ENCODE measurements around the gene IFIH1.

IFIH1 gene

GRCh38 chr2:162308747-162309503 lies 9.6 kb downstream of the IFIH1 start:
- no peak for DNase-seq (ENCODE audit: low read depth in 2 of 2)

DNA sequence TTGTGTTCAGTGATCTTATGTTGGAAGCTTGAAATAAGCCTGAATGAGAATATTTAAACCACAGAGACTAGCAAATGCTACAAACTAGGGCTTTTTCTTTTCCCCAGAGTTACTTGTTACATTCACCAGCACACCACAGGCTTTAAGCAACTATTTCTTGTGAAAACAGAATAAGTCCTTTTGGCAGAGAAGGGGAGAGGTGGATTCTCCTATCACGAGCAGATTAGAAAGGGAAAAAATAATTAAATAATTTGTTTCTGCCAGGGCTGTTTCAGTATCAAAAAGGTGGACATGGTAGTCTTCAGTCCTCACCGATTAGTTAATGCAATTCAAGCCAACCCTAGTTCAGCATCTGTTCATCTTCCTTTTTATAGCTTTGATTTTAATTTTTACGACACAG lies 12.6 kb downstream of the IFIH1 start:
- no peak for DNase-seq (ENCODE audit: low read depth in 2 of 2)

- no peak for DNase-seq (ENCODE audit: low read depth in 2 of 2)
These were observed 16.6 kb downstream of the IFIH1 start for GRCh38 chr2:162301877-162302276.

- peak; percentile 24 to 30 for DNase-seq (ENCODE audit: low read depth in 2 of 2)
These were observed 17.2 kb downstream of the IFIH1 start for GRCh38 chr2:162301151-162301804.

DNA sequence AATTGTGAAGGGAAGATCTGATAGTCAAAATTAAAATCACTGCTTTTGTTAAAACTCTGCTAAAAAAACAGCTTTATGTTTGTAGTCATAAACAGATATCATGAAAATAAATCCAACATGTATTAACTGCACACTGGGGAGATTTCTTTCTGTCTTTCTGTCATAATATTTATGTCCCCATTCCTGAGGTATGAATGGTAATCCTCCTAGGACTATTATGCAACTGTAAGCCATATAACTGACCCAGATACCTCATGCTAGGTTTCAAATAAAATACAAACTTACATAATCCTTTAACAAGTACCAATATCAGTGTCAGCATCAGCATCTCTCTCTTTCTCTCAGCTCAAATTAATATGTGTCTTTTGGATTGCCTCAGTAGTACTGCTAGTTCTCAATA lies 18.2 kb downstream of the IFIH1 start:
- DNase-seq (ENCODE audit: low read depth in 2 of 2) = no peak

GRCh38 chr2:162298669-162299335 lies 19.7 kb downstream of the IFIH1 start:
- no peak for DNase-seq (ENCODE audit: low read depth in 2 of 2)

DNA sequence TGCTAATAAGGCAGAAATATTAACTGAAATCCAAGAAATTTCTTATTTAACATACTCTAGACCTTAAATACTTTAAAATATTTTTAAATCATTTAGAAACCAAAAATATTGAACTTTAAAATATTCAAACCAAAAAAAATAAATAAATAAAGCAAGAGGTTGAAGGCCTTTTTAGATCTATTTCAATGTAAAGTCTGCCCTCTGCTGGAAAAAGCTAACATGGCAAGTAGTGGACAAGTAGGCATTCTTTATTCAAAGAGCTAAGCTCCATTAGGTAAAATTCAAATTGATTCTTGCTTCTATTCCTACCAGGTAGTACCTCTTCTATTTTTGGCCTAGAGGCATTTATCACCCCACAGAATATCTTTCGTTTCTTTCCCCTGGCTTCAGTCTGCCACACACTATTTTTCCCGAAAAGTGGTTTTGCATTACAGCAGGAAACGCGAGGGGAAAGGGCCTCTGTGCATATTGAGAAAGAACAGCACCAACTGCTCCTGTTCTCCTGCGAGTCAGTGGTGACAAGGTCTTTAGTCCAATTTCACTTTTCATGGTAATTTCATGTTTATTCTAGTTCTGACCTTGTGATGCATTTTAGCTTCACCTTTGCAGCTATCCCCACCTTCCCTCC lies 20.4 kb downstream of the IFIH1 start:
- peak in 1 of 2 donors; percentile 15 for DNase-seq (ENCODE audit: low read depth in 2 of 2)

DNA sequence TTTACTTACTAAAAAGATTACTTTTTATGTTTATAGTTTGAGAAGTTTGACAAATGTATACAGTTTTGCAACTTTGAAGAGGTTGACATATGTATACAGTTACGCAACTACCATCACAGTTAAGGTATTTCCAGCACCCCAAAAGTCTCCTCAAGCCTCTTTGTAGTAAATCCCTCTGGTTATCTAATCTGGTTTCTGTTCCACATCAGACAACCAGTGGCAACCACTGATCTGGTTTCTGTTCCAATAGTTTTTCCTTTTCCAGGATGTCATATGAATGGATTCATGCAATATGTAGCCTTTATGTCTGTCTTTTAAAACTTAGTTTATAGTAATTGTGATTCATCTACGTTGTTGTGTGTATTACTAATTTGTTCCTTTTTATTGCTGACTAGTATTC lies 23.5 kb downstream of the IFIH1 start:
- DNase-seq (ENCODE audit: low read depth in 2 of 2) = no peak

DNA sequence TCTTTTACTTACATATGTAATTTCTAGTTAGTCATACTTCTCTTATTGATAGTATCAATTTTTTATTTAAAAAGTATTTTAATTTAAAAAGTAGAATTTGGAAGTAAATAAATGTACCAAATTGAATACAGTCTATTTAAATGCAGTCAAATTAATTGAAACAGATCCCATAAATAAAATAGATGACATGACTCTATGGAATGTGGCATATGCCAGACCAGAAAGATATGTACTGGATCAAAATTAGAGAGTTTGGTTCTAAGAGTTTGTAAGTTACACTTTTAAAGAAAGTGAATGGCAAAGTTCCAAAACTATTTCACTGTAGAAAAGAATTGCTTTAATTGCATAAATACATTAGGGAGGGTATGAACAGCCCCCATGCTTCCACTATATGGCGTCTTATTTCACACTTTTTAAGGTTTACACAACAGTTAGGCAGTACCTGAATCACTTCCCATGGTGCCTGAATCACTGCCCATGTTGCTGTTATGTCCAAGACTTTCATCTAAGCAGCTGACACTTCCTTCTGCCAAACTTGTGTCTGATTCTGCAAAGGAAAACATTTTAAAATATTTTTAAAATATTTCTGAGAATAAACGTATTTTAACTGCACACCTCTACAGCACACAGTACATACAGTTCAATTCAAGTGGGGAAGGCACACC lies 25.2 kb downstream of the IFIH1 start:
- DNase-seq (ENCODE audit: low read depth in 2 of 2) = no peak

DNA sequence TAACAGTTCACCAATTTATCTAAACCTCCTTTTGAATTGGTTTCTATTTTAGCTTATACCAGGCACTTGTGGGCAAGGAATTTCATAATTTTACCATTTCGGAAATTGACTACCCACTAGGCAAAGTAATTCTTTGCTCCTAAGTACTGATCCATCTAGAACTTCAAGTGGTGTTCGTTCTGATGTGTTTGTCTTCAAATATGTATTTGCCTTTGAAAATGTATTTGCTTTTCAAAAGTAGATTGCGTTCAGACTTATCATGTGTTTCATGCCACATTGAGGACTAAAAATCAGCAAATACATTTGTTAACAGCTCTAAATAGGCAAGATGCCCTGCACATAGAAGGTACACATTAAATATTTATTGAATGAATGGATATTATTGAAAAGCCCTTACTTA lies 26.7 kb downstream of the IFIH1 start:
- no peak for DNase-seq (ENCODE audit: low read depth in 2 of 2)

DNA sequence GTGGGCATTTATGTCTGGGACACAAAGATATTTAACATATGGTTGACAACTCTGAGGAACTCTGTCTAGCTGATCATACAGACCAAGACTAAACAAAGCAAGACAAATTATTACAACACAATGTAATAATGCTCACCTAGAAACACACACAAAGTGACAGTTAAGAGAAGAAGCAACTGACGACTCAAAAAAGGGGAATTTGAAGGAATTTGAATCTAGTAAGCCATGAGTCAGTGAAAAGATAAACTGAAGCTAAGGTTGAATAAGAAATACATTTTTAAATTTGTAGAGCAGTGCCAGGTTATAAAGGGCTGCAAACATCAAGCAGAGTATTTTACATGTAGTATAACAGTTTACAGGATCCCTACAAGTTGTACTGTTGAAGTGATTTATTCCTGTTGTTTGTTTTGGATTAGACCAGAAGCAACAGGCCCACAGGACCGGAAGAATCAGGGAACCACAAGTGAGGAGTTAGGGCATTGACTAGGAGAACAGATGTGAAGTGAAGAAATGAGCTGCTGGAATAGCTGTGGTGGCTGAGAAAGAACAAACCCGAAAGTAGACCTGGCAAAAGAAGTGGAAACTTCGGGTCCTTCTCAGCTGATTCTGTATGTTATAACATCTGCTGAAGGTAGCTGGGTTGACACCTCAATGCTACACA lies 35.6 kb downstream of the IFIH1 start:
- DNase-seq (ENCODE audit: low read depth in 2 of 2) = no peak

DNA sequence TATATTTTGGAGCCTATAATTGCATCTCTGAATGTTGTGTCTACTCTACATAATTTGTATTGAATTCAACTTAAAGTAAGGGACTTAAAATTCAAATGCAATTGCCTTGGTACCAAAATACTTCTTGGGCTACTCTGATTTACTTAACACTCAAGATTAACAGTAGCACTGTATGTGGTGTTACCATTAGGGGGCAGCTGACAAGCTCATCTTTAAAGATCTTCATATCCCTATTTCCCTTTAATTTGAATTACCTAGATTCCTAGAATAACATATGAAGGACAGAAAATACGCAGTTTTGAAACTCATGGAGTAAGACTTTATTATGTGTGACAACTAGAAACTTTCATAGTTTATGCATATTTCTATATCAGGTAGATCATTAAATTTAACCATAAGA lies 37.8 kb downstream of the IFIH1 start:
- no peak for DNase-seq (ENCODE audit: low read depth in 2 of 2)

DNA sequence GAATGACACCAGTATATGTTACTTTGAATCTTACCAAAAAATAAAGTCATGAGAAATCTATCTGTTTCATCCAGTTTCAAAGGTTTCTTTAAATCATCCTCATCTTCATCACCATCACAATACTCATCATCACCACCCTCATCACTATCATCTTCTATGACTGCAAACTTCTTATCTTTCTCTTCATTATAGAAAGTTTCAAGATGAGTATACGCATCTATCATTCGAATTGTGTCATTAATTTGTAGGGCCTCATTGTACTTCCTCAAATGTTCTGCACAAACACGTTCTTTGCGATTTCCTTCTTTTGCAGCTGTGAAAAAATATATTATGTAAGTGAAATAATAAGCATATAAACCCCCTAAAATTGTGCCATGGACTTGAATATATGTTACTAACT lies 41.1 kb downstream of the IFIH1 start:
- DNase-seq (ENCODE audit: low read depth in 2 of 2) = no peak

DNA sequence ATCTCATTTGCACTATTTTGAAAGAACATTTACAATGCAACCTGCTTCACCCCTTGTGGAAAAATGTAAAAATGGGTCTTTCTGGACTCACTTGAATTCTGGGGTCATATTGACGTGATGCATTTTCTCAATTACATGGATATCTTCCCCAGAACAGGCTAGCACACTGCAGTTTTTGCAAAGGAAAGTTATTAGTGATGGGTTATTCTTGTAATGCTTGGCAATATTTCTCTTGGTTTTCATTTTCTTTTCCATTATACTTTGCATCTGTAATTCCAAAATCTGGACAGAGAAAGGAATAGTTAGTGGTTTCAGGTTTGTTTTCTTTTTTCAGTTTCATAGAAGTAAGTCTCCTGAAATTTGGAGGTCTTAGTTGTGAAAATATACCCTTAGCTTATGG lies 50.5 kb downstream of the IFIH1 start:
- DNase-seq (ENCODE audit: low read depth in 2 of 2) = no peak

GRCh38 chr2:162267496-162267895 lies 51.0 kb downstream of the IFIH1 start:
- no peak for DNase-seq (ENCODE audit: low read depth in 2 of 2)

- no peak for DNase-seq (ENCODE audit: low read depth in 2 of 2)
These were observed 52.1 kb downstream of the IFIH1 start for GRCh38 chr2:162266460-162266760.

DNA sequence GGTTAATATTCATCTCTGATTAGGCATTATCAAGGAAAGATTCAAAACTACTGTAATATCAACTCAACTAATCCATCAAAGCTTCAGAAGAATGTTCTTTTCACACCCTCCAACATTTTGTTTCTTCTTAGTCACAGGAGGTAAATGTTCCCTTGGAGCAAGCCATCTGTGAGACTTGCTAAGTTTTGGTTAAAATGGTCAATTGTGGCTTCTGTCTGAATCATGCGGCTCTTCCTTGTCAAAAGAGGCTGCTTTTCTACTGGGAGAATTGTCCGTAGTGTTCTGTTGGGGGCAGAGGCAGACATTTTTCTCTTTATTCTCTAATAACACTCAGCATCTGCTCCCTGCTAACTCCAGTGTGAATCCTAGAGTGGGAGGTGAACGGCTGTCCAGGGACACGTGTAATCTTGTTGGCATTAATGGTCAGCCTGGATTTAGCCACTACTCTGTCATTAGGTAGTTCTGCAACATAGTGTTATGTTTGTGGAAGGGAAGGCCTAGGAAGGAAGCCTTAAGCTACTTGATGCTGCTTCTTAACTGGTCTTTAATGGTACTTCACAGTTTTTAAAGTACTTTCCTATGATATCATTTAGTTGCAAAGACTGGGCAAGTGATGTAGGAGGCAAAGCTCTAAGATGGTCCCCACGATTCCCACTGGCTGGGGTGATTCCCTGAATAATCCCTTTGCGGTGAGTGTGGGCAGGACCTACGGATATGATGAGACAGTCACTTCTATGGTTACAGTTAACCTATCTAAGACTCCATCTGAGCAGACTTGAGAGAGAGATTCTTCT lies 52.6 kb downstream of the IFIH1 start:
- DNase-seq (ENCODE audit: low read depth in 2 of 2) = no peak

DNA sequence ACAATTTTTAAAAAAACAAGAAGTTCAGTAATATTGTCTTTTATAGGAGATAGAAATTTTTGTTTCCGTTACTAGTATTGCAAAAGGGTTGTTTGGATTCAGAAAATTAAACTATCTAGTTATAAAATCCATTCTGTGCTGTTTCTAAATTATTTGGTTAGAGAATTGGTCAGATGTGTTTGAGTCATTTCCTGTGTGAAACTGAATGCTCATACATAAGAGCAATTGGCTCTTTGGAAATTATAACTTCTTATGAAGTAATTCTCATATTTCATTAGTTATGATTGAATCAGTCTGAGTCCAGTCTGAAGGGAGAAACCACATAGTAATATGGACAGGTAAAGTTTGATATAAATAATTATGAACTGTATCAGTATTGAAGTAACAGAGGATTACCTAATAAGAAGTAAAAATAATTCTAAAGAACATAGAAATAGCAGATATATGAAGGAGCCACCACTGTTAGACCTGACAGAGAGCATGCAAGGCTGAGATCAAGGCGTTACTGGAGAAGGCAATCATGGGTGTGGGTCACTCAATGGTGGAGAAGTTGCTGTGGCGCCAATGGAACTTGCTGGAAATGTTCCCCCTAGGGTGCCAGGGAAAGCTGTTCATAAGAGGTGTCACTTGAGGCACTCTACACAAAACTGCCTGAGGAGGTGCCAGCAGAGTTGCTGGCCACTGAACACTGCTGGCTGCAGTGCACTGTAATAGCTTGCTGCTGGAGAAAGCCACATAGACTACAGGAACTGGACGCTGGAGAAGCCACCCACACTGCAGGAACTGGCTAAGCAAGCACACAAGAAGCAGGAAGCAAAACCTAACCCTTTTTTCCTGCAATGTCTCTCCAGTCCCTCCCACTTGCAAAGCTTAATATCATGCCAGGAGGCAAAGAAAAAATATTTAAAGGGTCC lies 57.2 kb downstream of the IFIH1 start:
- no peak for DNase-seq (ENCODE audit: low read depth in 2 of 2)

GRCh38 chr2:162258686-162259085 lies 59.8 kb downstream of the IFIH1 start:
- DNase-seq (ENCODE audit: low read depth in 2 of 2) = no peak

GRCh38 chr2:162258169-162258568 lies 60.3 kb downstream of the IFIH1 start:
- no peak for DNase-seq (ENCODE audit: low read depth in 2 of 2)

Measured in stimulated activated CD8-positive, alpha-beta memory T cell treated with anti-CD3 and anti-CD28 coated beads, Interleukin-7, amount 100 ng/mL, for 1 hour (primary cell).